Measurements from ENCODE around the gene COL9A3. TPM values are rescaled to one million over a fixed set of nuclear protein-coding genes. Genes with fewer than 3 reads are reported as not detected.

The COL9A3 gene
- polyA plus RNA-seq, 2 of the 4 experiments (the other 2 are of a cell fraction), result 0.41 to 0.49 TPM

- no peak for DNase-seq (ENCODE audit: low read depth in 1 of 2, low spot score in 1 of 2)
- CTCF ChIA-PET, result interaction anchor here (1.4 to 6.4 kb wide), 3 partner anchors 13 to 395 kb away, joined by 4 to 60 read pairs (median 5); no protein-coding TSS in a partner anchor
- TF ChIP-seq POLR2A (IDR thresholded peaks at IDR 0.05; ENCODE audit: low read length), result peak; percentile 61
- no peak for TF ChIP-seq RAD21 (conservative IDR thresholded peaks at IDR 0.05 in 1 of 2, IDR thresholded peaks at IDR 0.05 in 1 of 2)
- TF ChIP-seq JUN (IDR thresholded peaks at IDR 0.05), result peak; percentile 24 to 48; a peak in 2 of 5 replicates
- TF ChIP-seq ZC3H11A (IDR thresholded peaks at IDR 0.05), result no peak
- no peak for TF ChIP-seq EP300 (IDR thresholded peaks at IDR 0.05)
- peak; percentile 66 for TF ChIP-seq PHF8 (IDR thresholded peaks at IDR 0.05; ENCODE audit: borderline replicate concordance, low read depth)
- WGBS (ENCODE audit: missing lambda C conversion rate), result 15% methylated on average over 4 of the region's 77 CpGs
- FAIRE-seq, result no peak
- H3K4me2 ChIP-seq, result peak within 1 kb of the TSS; percentile 99
- H3K27ac ChIP-seq, result peak within 1 kb of the TSS; percentile 92 to 99
- H3K4me1 ChIP-seq, result peaks cover 17% of the 10 kb centered on the region
- H3K4me3 ChIP-seq, result peak within 1 kb of the TSS; percentile 95
- POLR2A ChIA-PET, result no interaction called here
- no peaks in the 10 kb centered on the region for H3K9me3 ChIP-seq
- peak in 1 of 2 experiments; percentile 3; a peak in 1 of 6 replicates for ATAC-seq
Observed at GRCh38 chr20:62804627-62805154, 12.2 kb upstream of the COL9A3 start, which contains the start of gene OGFR. OGFR (plus strand) TSS chr20:62804835; CDS start chr20:62804860, 25 bp downstream.

- Histone ChIP-seq H3K4me1 (peaks cover 17% of the 10 kb centered on the region), H3K9me3 (no peaks in the 10 kb centered on the region), H3K4me2 (peak overlapping the region; percentile 99), H3K4me3 (peak overlapping the region; percentile 95), H3K27ac (peak overlapping the region; percentile 92 to 99)
- no peak for FAIRE-seq
- TF ChIP-seq PHF8 (IDR thresholded peaks at IDR 0.05; ENCODE audit: borderline replicate concordance, low read depth) (peak; percentile 41; the same call in 1 of the 2 replicates), CHD4 (IDR thresholded peaks at IDR 0.05; ENCODE audit: borderline replicate concordance) (no peak)
- ChIA-PET POLR2A (no interaction called here), CTCF (interaction anchor here (1.2 to 6.4 kb wide), 3 partner anchors 14 to 137 kb away, joined by 4 to 60 read pairs (median 5); no protein-coding TSS in a partner anchor)
- peak in 1 of 2 experiments; percentile 5; a peak in 2 of 6 replicates for ATAC-seq
- WGBS (ENCODE audit: missing lambda C conversion rate), result 0% methylated on average over 9 of the region's 58 CpGs
- DNase-seq (ENCODE audit: low read depth in 1 of 2, low spot score in 1 of 2), result no peak
Observed at GRCh38 chr20:62805155-62805710, 11.6 kb upstream of the COL9A3 start.

GRCh38 chr20:62805711-62806382 lies 11.0 kb upstream of the COL9A3 start:
- Histone ChIP-seq H3K27ac (peak overlapping the region; percentile 92 to 99), H3K4me3 (peak overlapping the region; percentile 95), H3K4me2 (peak overlapping the region; percentile 99), H3K9me3 (no peaks in the 10 kb centered on the region), H3K4me1 (peaks cover 17% of the 10 kb centered on the region)
- TF ChIP-seq HES2 (IDR thresholded peaks at IDR 0.05), result no peak
- no peak for TF ChIP-seq KDM1A (IDR thresholded peaks at IDR 0.05; ENCODE audit: low read depth)
- no peak for TF ChIP-seq E2F6 (IDR thresholded peaks at IDR 0.05; ENCODE audit: borderline replicate concordance, low read depth)
- TF ChIP-seq BHLHE40 (IDR thresholded peaks at IDR 0.05; ENCODE audit: low read depth, low read length), result no peak
- TF ChIP-seq JUNB (IDR thresholded peaks at IDR 0.05), result no peak
- TF ChIP-seq FOSB (CRISPR knock-in tag; IDR thresholded peaks at IDR 0.05), result no peak
- no peak for TF ChIP-seq ZSCAN20 (CRISPR knock-in tag; IDR thresholded peaks at IDR 0.05)
- no peak for TF ChIP-seq REST (IDR thresholded peaks at IDR 0.05)
- TF ChIP-seq ZC3H11A (IDR thresholded peaks at IDR 0.05), result no peak
- no peak for TF ChIP-seq ATOH8 (CRISPR knock-in tag; IDR thresholded peaks at IDR 0.05; ENCODE audit: low read depth)
- TF ChIP-seq HDAC2 (IDR thresholded peaks at IDR 0.05), result no peak
- no peak for TF ChIP-seq ZFP36 (IDR thresholded peaks at IDR 0.05; ENCODE audit: borderline replicate concordance, partially characterized antibody)
- TF ChIP-seq RAD21 (conservative IDR thresholded peaks at IDR 0.05 in 1 of 2, IDR thresholded peaks at IDR 0.05 in 1 of 2), result no peak
- no peak for TF ChIP-seq TFCP2L1 (CRISPR knock-in tag; IDR thresholded peaks at IDR 0.05)
- TF ChIP-seq SREBF2 (IDR thresholded peaks at IDR 0.05), result no peak
- POLR2A ChIA-PET, result no interaction called here
- WGBS (ENCODE audit: missing lambda C conversion rate), result 60% methylated on average over 16 of the region's 25 CpGs
- ATAC-seq (peak; percentile 4 to 19; a peak in 3 of 6 replicates), DNase-seq (ENCODE audit: low read depth in 1 of 2, low spot score in 1 of 2) (no peak), FAIRE-seq (no peak)
- CTCF ChIA-PET, result interaction anchor here (0.6 to 6.4 kb wide), 8 partner anchors 9 to 141 kb away, joined by 3 to 76 read pairs (median 8); partner anchors contain the start of gene MRGBP

Measured in A549 (cell line).